Rectal smooth muscle tissue (tissue), 1 donor: ENCODE results near the gene SLC22A3.
"Not testable (repeated sequence)": the region's sequence is repeated elsewhere in the genome, so short reads cannot be mapped to it uniquely, and the experiment has no call there.

Experiments used
- H3K27ac ChIP-seq: one replicate; pipeline ENCODE4 v1.7.0; 2013; ENCODE audit warnings: low read depth, low read length, inconsistent platforms
- H3K27me3 ChIP-seq: one replicate; pipeline ENCODE4 v1.7.0; 2013; ENCODE audit warnings: low read length; ENCODE audit not compliant: control insufficient read depth, insufficient read depth
- H3K36me3 ChIP-seq: one replicate; pipeline ENCODE4 v1.7.0; 2013; ENCODE audit warnings: low read length; ENCODE audit not compliant: control insufficient read depth, insufficient read depth
- H3K4me1 ChIP-seq: one replicate; pipeline ENCODE4 v1.7.0; 2013; ENCODE audit warnings: low read length; ENCODE audit not compliant: control insufficient read depth, insufficient read depth
- H3K4me3 ChIP-seq: one replicate; pipeline ENCODE4 v1.7.0; 2013; ENCODE audit warnings: low read length
- H3K9ac ChIP-seq: one replicate; pipeline ENCODE4 v1.7.0; 2013; ENCODE audit warnings: low read length

Gene SLC22A3

DNA sequence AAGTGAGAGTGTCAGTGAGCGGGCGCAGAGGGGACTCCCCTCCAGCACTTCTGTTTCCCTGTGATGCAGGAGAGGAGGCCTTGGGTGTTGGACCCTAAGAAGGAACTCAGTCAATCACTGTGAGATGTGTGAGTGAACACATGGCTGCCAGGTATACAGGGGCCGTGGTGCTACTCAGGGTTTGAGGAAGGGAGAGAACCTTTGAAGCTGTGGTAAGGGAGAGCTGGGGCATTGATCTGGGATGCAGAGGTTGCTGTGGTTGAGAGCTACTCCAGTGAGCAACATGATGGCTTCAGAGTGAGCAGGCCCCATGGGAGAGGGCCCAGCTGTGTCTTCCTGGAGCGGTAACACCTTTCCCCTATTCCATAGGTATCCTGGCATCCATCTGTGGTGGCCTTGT lies 99.2 kb downstream of the SLC22A3 start:
- H3K4me1 ChIP-seq = no peaks in the 10 kb centered on the region
- H3K9ac ChIP-seq = no peak overlapping the region
- no peak overlapping the region for H3K27ac ChIP-seq
- no peaks in the 10 kb centered on the region for H3K27me3 ChIP-seq
- H3K36me3 ChIP-seq = no peaks in the 10 kb centered on the region
- H3K4me3 ChIP-seq = no peak overlapping the region

DNA sequence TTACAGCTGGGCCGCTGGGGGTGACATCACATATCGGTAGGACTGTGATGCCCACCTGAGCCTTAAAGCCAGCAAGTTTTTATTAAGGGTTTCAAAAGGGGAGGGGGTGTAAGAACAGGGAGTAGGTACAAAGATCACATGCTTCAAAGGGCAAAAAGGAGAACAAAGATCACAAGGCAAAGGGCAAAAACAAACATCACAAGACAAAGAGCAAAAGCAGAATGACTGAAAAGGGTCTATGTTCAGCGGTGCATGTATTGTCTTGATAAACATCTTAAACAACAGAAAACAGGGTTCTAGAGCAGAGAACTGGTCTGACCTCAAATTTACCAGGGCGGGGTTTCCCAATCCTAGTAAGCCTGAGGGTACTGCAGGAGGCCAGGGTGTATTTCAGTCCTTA lies 101.6 kb downstream of the SLC22A3 start:
- not testable (repeated sequence) for H3K27me3 ChIP-seq, H3K27ac ChIP-seq, H3K9ac ChIP-seq, H3K4me3 ChIP-seq, H3K4me1 ChIP-seq, H3K36me3 ChIP-seq

DNA sequence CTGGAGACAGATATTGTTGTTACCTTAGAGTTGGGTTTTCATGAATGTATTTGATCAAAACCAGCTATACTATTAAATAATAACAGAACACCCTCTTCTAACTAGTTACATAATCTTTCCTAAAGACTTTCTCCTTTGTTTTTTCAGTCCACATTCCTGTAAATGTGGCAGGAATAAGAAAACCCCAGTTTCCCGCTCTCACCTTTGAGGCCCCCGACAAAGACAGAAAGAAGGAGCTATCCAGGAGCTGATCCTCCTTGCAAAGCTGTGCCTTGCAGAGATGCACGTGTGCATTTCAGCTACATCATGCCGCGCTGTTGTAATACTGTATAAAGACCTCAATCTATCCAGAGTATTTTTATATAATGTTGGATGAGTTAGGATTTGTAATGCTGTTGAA lies 102.7 kb downstream of the SLC22A3 start:
- H3K27ac ChIP-seq = no peak overlapping the region
- H3K36me3 ChIP-seq = no peaks in the 10 kb centered on the region
- no peaks in the 10 kb centered on the region for H3K27me3 ChIP-seq
- no peak overlapping the region for H3K4me3 ChIP-seq
- H3K4me1 ChIP-seq = no peaks in the 10 kb centered on the region
- no peak overlapping the region for H3K9ac ChIP-seq

DNA sequence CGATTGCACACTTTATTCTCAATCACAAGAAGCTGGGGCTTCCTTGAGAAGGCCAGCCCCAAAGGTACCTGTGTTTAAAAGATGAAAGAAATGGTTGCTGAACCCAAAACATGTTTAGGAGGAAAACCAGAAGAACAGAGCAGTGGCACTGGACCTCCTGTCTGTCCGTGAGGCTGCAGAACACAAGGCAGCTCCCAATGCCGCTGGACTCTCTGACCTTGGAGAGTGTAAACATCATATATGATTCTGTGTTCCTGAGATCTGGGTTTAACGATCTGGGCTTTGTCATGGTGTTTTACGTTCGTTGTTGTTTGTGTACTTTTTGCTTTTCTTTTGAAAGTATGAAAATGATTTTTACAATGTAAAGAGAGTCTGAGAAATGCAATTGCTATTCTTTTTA lies 106.1 kb downstream of the SLC22A3 start:
- Histone ChIP-seq H3K36me3 (no peaks in the 10 kb centered on the region), H3K9ac (no peak overlapping the region), H3K4me1 (no peaks in the 10 kb centered on the region), H3K27ac (no peak overlapping the region), H3K4me3 (no peak overlapping the region), H3K27me3 (no peaks in the 10 kb centered on the region)

DNA sequence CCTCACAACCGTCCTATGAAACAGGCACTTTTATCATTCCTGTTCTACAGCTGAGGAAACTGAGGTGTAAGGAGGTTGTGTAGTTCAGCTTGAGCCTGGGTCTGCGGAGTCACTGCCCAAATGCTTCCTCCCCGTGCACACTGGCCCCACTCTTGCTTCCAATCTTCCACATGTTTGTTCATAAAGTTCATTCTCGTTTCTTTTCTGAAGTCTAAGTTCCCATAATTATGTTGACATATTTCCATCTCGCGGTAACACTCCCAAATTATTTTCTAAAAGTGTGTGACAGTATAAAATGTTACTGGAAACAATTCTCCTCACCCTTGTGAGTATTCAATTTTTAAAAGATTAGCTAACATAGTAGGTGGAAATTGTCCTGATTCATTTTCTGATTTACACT lies 106.9 kb downstream of the SLC22A3 start:
- Histone ChIP-seq H3K36me3 (no peaks in the 10 kb centered on the region), H3K27me3 (no peaks in the 10 kb centered on the region), H3K27ac (peak overlapping the region; percentile 40), H3K4me1 (no peaks in the 10 kb centered on the region), H3K4me3 (no peak overlapping the region), H3K9ac (no peak overlapping the region)

DNA sequence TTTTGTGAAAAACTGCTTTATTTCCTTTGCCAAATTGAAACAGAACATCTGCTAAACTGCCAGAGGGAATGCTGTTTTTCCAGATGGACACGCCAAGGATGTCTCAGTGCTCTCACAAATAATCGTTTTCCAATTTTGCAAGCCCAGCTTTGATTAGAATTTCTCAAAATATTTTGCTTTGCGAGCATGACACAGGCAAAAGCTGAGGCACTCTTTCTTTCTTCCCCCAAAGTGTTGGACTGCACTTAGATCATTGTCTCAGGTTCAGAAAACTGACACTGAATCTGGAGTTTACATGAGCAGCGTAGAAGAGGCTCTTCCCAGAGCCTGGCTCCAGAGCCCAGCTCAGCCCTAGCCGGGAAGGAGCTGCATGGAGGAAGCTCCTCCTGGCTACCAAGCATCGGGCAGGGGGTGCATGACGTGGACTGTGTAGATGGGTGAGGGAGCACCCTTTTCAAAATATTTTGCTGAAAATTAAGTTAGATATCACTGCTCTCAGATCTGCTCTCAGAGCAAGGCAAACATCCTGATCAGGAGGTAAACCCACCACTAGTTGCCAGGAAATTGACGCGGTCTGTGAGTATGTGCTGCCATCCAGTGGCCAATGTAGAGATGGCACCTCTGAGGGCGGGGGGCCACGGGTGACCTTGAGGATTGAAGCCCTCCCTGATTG lies 107.5 kb downstream of the SLC22A3 start:
- Histone ChIP-seq H3K4me3 (peak overlapping the region; percentile 62), H3K27ac (peak overlapping the region; percentile 40), H3K9ac (no peak overlapping the region), H3K4me1 (no peaks in the 10 kb centered on the region), H3K36me3 (no peaks in the 10 kb centered on the region), H3K27me3 (no peaks in the 10 kb centered on the region)

DNA sequence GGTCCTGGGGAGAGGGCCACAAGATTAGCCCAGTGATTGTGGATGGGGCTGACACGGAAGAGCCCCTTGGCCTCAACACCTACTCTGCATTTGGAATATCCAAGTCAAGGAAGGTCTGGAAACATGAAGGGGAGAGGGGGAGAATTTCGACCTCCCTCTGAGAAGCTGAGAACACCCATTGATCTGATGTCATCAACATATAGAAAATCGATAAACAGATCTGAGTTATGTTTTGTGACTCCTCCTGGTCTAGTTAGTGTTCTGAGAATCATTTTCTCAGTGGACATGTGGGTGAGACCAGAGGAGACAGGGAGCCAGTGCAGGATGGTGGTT lies 108.0 kb downstream of the SLC22A3 start:
- no peak overlapping the region for H3K9ac ChIP-seq
- H3K27ac ChIP-seq = peak overlapping the region; percentile 40
- no peaks in the 10 kb centered on the region for H3K4me1 ChIP-seq
- H3K36me3 ChIP-seq = no peaks in the 10 kb centered on the region
- H3K4me3 ChIP-seq = no peak overlapping the region
- no peaks in the 10 kb centered on the region for H3K27me3 ChIP-seq

DNA sequence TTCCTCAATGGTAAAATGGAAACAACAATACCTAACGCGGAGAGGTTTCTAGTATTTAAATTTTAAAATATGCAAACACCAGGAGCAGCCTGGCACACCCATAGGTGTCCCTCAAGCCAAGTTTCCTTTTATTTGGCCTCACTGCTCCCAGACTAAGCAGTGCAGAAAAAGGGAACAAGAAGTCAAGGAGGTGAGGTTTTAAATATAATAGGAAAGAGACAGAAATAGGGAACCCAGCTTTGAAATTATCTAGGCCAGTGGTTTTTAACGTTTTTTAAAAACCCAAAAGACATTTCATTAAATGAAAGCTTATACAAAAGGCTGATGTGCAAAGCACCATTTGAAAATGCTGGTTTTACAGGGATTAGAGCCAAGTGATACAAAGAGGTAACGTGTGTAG lies 109.6 kb downstream of the SLC22A3 start:
- Histone ChIP-seq H3K27ac (no peak overlapping the region), H3K27me3 (no peaks in the 10 kb centered on the region), H3K4me1 (no peaks in the 10 kb centered on the region), H3K36me3 (no peaks in the 10 kb centered on the region), H3K9ac (no peak overlapping the region), H3K4me3 (no peak overlapping the region)

DNA sequence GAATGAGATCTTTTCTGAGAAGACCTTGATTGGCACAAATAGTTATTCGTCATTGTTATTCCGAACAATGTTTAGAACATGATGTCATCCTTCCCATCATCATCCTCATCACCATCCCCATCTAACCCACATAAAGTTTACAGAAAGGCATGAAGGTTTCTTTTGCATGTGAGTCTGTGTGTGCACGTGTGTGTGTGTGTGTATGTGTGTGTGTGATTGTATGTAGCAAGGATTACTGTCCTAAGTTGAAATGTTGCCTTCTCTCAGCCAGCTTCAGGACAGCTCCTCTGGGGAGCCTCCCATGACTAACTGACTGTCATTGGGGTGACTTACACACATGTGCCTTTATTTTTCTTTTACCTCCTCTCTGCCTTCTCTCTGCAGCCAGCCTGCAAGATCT lies 113.5 kb downstream of the SLC22A3 start:
- Histone ChIP-seq H3K27ac (no peak overlapping the region), H3K27me3 (no peaks in the 10 kb centered on the region), H3K4me3 (no peak overlapping the region), H3K4me1 (no peaks in the 10 kb centered on the region), H3K9ac (no peak overlapping the region), H3K36me3 (no peaks in the 10 kb centered on the region)

DNA sequence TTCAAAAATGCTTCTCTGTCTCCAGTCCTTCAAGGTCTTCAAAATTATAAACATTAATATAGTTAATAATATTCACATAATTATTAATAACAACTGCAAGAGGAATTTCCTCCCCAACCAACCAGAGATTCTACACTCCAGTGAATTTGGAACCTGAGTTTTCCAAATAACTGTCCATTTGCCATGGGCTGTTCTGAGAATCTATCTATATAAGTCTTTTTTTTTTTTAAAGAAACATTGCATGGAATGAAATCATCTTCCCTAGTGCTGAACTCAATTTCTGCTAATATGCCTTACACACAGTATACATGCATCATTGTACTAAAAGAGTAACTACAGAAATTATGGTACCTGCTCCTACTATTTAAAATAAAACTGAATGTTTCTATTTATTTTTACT lies 113.9 kb downstream of the SLC22A3 start:
- Histone ChIP-seq H3K4me1 (no peaks in the 10 kb centered on the region), H3K9ac (no peak overlapping the region), H3K36me3 (no peaks in the 10 kb centered on the region), H3K27ac (no peak overlapping the region), H3K4me3 (no peak overlapping the region), H3K27me3 (no peaks in the 10 kb centered on the region)

DNA sequence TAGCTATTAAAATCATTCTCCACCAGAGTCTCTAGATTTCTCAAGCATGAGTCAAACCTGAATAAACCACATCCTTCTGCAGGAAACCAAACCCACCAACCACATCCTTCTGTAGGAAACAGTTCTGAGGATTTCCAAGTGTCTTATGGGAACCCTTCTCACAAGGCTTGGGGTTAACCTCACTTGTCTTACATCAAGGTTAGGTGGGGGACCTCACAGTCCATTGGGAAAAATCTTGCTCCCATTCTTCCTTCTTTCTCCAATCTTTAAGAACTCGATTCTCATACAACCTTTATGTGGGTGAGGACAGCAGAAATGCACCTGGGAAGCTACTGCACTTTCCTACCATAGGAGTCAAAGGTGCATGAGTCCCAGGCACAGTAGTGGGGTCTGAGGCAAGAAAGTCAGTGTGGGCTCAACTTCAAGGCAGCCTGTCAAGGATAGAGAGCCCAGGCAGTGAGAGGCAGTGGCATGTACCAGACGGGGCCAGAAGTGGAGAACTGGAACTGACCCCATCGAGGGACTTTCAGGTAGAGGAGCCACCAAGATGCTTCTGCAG lies 114.5 kb downstream of the SLC22A3 start:
- H3K4me1 ChIP-seq = no peaks in the 10 kb centered on the region
- H3K9ac ChIP-seq = no peak overlapping the region
- no peaks in the 10 kb centered on the region for H3K36me3 ChIP-seq
- H3K4me3 ChIP-seq = no peak overlapping the region
- H3K27me3 ChIP-seq = no peaks in the 10 kb centered on the region
- no peak overlapping the region for H3K27ac ChIP-seq

DNA sequence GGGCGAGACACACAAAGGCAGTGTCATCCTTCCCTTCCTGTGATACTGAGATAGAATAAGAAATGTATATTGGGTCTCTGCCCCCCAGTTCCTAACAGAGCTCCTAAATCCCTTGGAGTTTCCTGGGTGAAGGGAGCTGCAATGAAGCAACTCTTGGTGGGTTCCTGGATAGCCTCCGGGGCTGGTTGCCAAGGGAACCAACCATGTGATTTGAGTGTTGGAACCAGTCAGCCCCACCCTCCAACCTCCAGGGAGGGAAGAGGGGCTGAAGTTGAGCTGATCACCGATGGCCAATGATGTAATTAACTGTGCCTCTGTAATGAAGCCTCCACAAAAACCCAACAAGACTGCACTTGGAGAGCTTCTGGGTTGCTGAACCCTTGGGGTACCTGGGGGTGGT lies 116.6 kb downstream of the SLC22A3 start:
- Histone ChIP-seq H3K9ac (no peak overlapping the region), H3K4me1 (no peaks in the 10 kb centered on the region), H3K27ac (no peak overlapping the region), H3K36me3 (no peaks in the 10 kb centered on the region), H3K4me3 (no peak overlapping the region), H3K27me3 (no peaks in the 10 kb centered on the region)

DNA sequence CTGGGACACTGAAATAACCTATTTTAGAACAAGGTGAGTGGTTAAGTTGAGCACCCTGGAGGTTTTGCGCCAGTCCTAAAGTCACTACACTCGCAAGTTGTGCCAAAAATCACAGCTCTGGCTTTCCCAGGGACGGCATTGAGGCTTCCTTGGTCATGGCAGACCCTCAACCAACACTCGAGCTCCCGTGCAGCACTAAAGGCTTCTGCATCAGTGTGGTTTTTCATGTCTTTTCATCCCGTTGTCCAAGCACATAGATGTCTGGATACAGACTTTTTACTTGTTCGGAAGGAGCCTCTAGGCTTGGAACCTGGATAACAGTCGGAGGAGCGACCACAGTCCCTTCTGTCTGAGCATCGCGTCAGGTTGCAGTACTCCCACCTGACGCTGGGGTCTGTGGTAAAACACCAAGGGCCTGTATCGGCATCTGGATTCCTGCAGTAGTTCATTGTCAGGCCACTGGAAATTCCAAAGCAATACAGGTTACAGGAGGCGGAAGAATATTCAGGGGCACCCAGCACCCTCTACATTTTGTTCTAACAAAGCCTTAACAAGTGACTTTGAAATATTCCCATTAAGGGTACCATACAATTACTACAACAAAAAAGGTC lies 119.2 kb downstream of the SLC22A3 start:
- H3K4me1 ChIP-seq, H3K36me3 ChIP-seq, H3K27me3 ChIP-seq, H3K27ac ChIP-seq, H3K4me3 ChIP-seq, H3K9ac ChIP-seq: not testable (repeated sequence)
